A673 (cell line): ENCODE results near the gene CES5A. TPM values are rescaled to one million over a fixed set of nuclear protein-coding genes. Genes with fewer than 3 reads are reported as not detected.
"Not testable (repeated sequence)": the region's sequence is repeated elsewhere in the genome, so short reads cannot be mapped to it uniquely, and the experiment has no call there.

Experiments
- BruUV-seq: library from RNA; stranded (reverse); fragments of 400-500 nt; replicated peaks from 2 replicates; lab custom pipeline; 2021; lab: Mats Ljungman, UMichigan
- CTCF ChIA-PET: fragments of 300-600 bp; sonication (Branson Sonifier 250); formaldehyde crosslinking; loops from one replicate; lab custom pipeline; 2022; ENCODE audit warnings: antibody characterized with exemption; lab: Charles Lee
- POLR2A ChIA-PET: fragments of 300-600 bp; sonication (Branson Sonifier 250); formaldehyde crosslinking; loops from one replicate; lab custom pipeline; 2022; ENCODE audit warnings: antibody characterized with exemption; ENCODE audit not compliant: low non-redundant PET; lab: Charles Lee
- DNase-seq: peaks from one replicate; pipeline ENCODE4 v3.0.0-alpha.2; 2015; ENCODE audit warnings: low spot score
- H3K27ac ChIP-seq: fragments of 200-600 bp; sonication (generic); 2 replicates; pipeline ENCODE4 v1.5.1; 2016; ENCODE audit warnings: mixed run types, low read depth, mild to moderate bottlenecking, mixed read lengths, antibody characterized with exemption, low read length; ENCODE audit not compliant: poor library complexity, severe bottlenecking
- H3K27me3 ChIP-seq: fragments of 200-600 bp; sonication (generic); replicated peaks from 2 replicates; pipeline ENCODE4 v1.6.1; 2017; ENCODE audit warnings: mixed run types, low read depth, mild to moderate bottlenecking, mixed read lengths, antibody characterized with exemption, low read length; ENCODE audit not compliant: insufficient read depth, poor library complexity
- H3K36me3 ChIP-seq: fragments of 200-600 bp; sonication (generic); 2 replicates; pipeline ENCODE4 v1.6.1; 2016; ENCODE audit warnings: mixed run types, mild to moderate bottlenecking, mixed read lengths, antibody characterized with exemption, low read length; ENCODE audit not compliant: insufficient read depth, poor library complexity, severe bottlenecking
- H3K4me1 ChIP-seq: fragments of 200-600 bp; sonication (generic); 2 replicates; pipeline ENCODE4 v1.6.1; 2017; ENCODE audit warnings: mixed run types, mild to moderate bottlenecking, mixed read lengths, antibody characterized with exemption, low read length; ENCODE audit not compliant: insufficient read depth, poor library complexity, severe bottlenecking
- H3K4me3 ChIP-seq: fragments of 200-600 bp; sonication (generic); 2 replicates; pipeline ENCODE4 v1.5.1; 2016; ENCODE audit warnings: low read depth, mixed run types, mild to moderate bottlenecking, mixed read lengths, low read length; ENCODE audit not compliant: poor library complexity, severe bottlenecking
- H3K9me3 ChIP-seq: fragments of 200-600 bp; sonication (generic); 2 replicates; pipeline ENCODE4 v1.6.1; 2016; ENCODE audit warnings: mixed run types, low read depth, mild to moderate bottlenecking, mixed read lengths, antibody characterized with exemption, low read length; ENCODE audit not compliant: poor library complexity, severe bottlenecking
- EZH2 ChIP-seq: fragments of 200-600 bp; sonication (generic); IDR thresholded peaks from 2 replicates; pipeline ENCODE4 v1.6.1; 2017; ENCODE audit warnings: borderline replicate concordance, low read depth, mild to moderate bottlenecking, mixed read lengths, antibody characterized with exemption, low read length; ENCODE audit not compliant: poor library complexity, severe bottlenecking
- intact Hi-C: fragments of 100-400 bp; cut with micrococcal nuclease; formaldehyde crosslinking; loops from one replicate; pipeline ENCODE4 v1.10.0; 2022; ENCODE audit not compliant: unreplicated experiment
- total RNA-seq: library from RNA; stranded (reverse); gene quantifications from 2 replicates; pipeline ENCODE4 v1.2.3, GENCODE V29; 2021
- TF ChIP-seq, protein P1 (sequence below): fragments of 300-800, 200-600 bp; sonication (generic); conservative IDR thresholded peaks from 2 replicates; pipeline ENCODE4 v1.5.1; 2017; ENCODE audit warnings: low read depth, mild to moderate bottlenecking, antibody characterized with exemption, low read length, moderate library complexity, mixed read lengths

Gene CES5A
- total RNA-seq, 1 experiment from 2014 or later, result not detected

DNA sequence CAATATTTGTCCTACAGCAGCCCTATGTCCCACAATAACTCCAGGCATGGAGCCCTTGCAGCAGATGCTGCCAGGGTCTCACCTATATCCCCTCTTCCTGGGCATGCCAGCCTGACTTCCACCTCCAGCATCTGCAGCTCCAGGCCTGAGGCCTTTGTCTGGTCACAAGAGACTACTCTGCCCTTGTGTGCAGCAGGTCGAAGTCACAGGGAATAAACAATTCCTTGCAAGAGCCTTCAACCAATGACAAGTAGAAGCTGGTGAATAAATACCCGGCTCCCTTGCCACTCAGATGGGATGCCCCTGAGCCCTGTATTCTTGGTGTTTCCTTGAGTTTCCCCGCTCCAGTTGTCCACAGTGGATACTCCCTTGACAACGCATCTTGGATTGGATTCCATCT, 65.3 kb downstream of the CES5A start:
- no TSS peak for BruUV-seq
- DNase-seq, result no peak
- POLR2A ChIA-PET, result no interaction called here
- Histone ChIP-seq H3K4me1 (no peaks in the 10 kb centered on the region), H3K36me3 (peaks cover 25% of the 10 kb centered on the region), H3K27me3 (no peaks in the 10 kb centered on the region), H3K4me3 (no peak overlapping the region), H3K27ac (no peak overlapping the region), H3K9me3 (no peaks in the 10 kb centered on the region)
- intact Hi-C loops, result no loop called here
- TF ChIP-seq, protein P1, sequence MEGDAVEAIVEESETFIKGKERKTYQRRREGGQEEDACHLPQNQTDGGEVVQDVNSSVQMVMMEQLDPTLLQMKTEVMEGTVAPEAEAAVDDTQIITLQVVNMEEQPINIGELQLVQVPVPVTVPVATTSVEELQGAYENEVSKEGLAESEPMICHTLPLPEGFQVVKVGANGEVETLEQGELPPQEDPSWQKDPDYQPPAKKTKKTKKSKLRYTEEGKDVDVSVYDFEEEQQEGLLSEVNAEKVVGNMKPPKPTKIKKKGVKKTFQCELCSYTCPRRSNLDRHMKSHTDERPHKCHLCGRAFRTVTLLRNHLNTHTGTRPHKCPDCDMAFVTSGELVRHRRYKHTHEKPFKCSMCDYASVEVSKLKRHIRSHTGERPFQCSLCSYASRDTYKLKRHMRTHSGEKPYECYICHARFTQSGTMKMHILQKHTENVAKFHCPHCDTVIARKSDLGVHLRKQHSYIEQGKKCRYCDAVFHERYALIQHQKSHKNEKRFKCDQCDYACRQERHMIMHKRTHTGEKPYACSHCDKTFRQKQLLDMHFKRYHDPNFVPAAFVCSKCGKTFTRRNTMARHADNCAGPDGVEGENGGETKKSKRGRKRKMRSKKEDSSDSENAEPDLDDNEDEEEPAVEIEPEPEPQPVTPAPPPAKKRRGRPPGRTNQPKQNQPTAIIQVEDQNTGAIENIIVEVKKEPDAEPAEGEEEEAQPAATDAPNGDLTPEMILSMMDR, result no peak
- TF ChIP-seq EZH2, result no peak
- CTCF ChIA-PET, result no interaction called here

DNA sequence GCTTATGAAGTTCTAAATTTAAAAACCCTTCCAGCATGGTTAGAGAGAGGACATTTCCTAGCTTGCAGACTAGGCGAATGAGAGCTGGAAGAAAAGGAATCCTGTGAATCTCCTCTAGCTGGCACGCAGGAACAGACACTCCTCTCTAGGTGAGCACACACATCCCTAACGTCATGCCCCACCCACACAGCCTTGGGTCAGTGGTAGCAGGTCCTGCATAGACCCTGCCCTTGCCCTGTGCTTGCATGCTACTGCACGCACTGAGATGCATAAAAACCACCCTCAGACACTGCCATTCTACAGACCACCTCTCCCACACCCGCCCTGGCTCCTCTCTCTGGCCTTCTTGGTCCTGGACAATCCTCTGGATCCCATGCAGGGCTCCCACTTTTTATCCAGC, 65.8 kb downstream of the CES5A start:
- ChIA-PET POLR2A (no interaction called here), CTCF (no interaction called here)
- TF ChIP-seq EZH2, result no peak
- TF ChIP-seq, protein P1, result no peak
- DNase-seq, result no peak
- Histone ChIP-seq H3K4me3 (no peak overlapping the region), H3K27me3 (no peaks in the 10 kb centered on the region), H3K36me3 (peaks cover 25% of the 10 kb centered on the region), H3K4me1 (no peaks in the 10 kb centered on the region), H3K9me3 (no peaks in the 10 kb centered on the region), H3K27ac (no peak overlapping the region)
- no TSS peak for BruUV-seq
- intact Hi-C loops, result no loop called here

DNA sequence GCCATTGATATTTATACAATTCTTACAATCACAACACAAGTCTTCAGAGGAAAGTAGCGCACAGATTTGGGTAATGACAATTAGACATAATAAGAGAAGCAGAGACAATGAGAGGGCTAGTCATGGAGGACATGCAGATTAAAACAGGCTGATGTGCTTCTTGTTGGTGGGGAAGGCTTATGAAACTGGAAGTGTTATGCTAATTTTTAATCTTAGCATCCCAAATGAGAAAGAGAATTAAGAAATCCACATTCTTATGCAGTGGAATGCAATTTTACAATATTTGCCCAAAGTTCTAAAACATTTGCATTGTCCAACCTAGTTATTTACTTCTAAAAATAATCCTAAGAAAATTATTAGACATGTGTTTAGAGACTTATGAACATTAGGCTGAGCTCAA, 66.9 kb downstream of the CES5A start:
- CTCF ChIA-PET, H3K9me3 ChIP-seq, H3K4me1 ChIP-seq, POLR2A ChIA-PET, intact Hi-C loops, H3K4me3 ChIP-seq, H3K27ac ChIP-seq, DNase-seq, BruUV-seq, H3K27me3 ChIP-seq: not testable (repeated sequence)
- peaks cover 19% of the 10 kb centered on the region for H3K36me3 ChIP-seq

DNA sequence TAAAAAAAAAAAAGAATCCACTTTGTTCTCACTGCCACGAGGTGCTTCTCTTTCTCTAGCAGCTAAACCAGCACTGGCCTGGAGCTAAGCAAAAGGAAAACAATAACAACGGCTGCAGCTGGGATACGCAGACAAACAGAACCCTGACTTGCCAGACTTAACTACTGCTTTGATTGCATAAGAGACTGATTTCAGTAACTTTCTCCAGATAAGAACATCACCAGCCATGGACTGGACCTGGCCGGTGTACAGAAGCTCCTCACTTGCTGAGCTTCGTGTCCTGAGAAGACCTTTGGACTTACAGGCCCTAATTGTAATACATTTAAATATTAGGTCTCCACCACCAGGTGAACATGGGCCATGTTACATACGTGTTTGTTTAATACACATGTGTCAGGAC, 70.1 kb downstream of the CES5A start:
- CTCF ChIA-PET, H3K36me3 ChIP-seq, H3K4me1 ChIP-seq, intact Hi-C loops, DNase-seq, BruUV-seq, POLR2A ChIA-PET, H3K4me3 ChIP-seq, H3K9me3 ChIP-seq, H3K27me3 ChIP-seq, H3K27ac ChIP-seq: not testable (repeated sequence)

DNA sequence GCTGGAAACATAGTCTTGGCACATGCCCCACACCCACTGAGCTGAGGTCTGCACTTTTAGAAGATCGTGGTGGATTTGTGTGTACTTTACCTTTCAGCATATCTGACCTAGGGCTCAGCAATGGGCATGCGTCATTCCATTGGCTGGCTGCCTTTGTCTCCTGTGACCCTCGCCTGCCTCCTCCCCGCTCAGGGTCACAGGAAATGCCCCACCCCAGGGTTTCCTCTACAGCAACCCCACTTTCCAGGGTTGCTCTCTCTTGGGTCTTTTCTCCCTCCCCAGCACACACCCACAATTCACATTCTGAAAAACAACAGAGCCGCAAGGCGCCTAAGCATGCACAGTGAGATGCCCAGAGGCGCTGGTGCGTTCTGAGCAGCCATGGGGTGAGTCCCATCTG, 71.5 kb downstream of the CES5A start:
- POLR2A ChIA-PET, H3K4me1 ChIP-seq, H3K4me3 ChIP-seq, BruUV-seq, H3K9me3 ChIP-seq, intact Hi-C loops, CTCF ChIA-PET, H3K27me3 ChIP-seq, DNase-seq, H3K36me3 ChIP-seq, H3K27ac ChIP-seq: not testable (repeated sequence)
